Activated CD4-positive, alpha-beta T cell treated with anti-CD3 and anti-CD28 coated beads for 24 hours (primary cell): ENCODE measurements around the gene ZNF564.
A peak's percentile ranks its signal among the peaks of the same experiment; 100 is the strongest.
"Not testable (repeated sequence)": the region's sequence is repeated elsewhere in the genome, so short reads cannot be mapped to it uniquely, and the experiment has no call there.

Experiments
- DNase-seq, 2 donors: peaks; one replicate each; pipeline ENCODE4 v3.0.0-alpha.2; 2020; ENCODE audit warnings: low read depth in 2 of 2

Gene ZNF564

GRCh38 chr19:12551060-12551832, at the start of gene ZNF564:
ZNF564 (minus strand) TSS chr19:12551482; CDS start chr19:12551332, 150 bp downstream.
- DNase-seq: peak; percentile 81 to 82

- DNase-seq: no peak
Measured at GRCh38 chr19:12597594-12597993, 46.3 kb upstream of the ZNF564 start.

GRCh38 chr19:12596927-12597548, 45.8 kb upstream of the ZNF564 start:
- no peak for DNase-seq

GRCh38 chr19:12596485-12596884, 45.2 kb upstream of the ZNF564 start:
- no peak for DNase-seq

- DNase-seq: no peak
Measured at GRCh38 chr19:12581100-12581499, 29.8 kb upstream of the ZNF564 start.

GRCh38 chr19:12580180-12580694, 29.0 kb upstream of the ZNF564 start:
- DNase-seq: no peak

- DNase-seq: no peak
Measured at GRCh38 chr19:12578641-12579040, 27.4 kb upstream of the ZNF564 start.

- DNase-seq: no peak
Measured at GRCh38 chr19:12574036-12574435, 22.8 kb upstream of the ZNF564 start.

GRCh38 chr19:12567951-12568350, 16.7 kb upstream of the ZNF564 start:
- DNase-seq: no peak

GRCh38 chr19:12566380-12566779, 15.1 kb upstream of the ZNF564 start:
- not testable (repeated sequence) for DNase-seq

- DNase-seq: peak; percentile 92 to 95
Measured at GRCh38 chr19:12564016-12564664, 12.9 kb upstream of the ZNF564 start.

- no peak for DNase-seq
Measured at GRCh38 chr19:12555456-12555930, 4.2 kb upstream of the ZNF564 start.

- no peak for DNase-seq
Measured at GRCh38 chr19:12546903-12547302, 4.4 kb downstream of the ZNF564 start.

- no peak for DNase-seq
Measured at GRCh38 chr19:12546068-12546467, 5.2 kb downstream of the ZNF564 start.

- no peak for DNase-seq
Measured at GRCh38 chr19:12545267-12545666, 6.0 kb downstream of the ZNF564 start.

GRCh38 chr19:12544401-12544876, 6.8 kb downstream of the ZNF564 start:
- DNase-seq: no peak

GRCh38 chr19:12543855-12544254, 7.4 kb downstream of the ZNF564 start:
- DNase-seq: no peak

GRCh38 chr19:12527034-12527836, 24.0 kb downstream of the ZNF564 start:
- no peak for DNase-seq

GRCh38 chr19:12526542-12526941, 24.7 kb downstream of the ZNF564 start:
- DNase-seq: no peak

GRCh38 chr19:12521996-12522395, 29.3 kb downstream of the ZNF564 start:
- no peak for DNase-seq

- DNase-seq: no peak
Measured at GRCh38 chr19:12513531-12514061, 37.7 kb downstream of the ZNF564 start.
